GM12878 (cell line): ENCODE results near the gene ASPG. TPM values are rescaled to one million over a fixed set of nuclear protein-coding genes. Genes with fewer than 3 reads are reported as not detected.

Experiments
- ATAC-seq: fragments of 200-7000 bp; cut with Tn5 transposase; 3 replicates; pipeline ENCODE4 v1.9.1; 2020; ENCODE audit warnings: mild to moderate bottlenecking, moderate library complexity
- BruUV-seq: library from RNA; stranded (reverse); fragments of 400-500 nt; replicated peaks from 2 replicates; lab custom pipeline; 2021; lab: Mats Ljungman, UMichigan
- CTCF ChIA-PET: fragments of 300-600 bp; sonication (Branson Sonifier 250); formaldehyde crosslinking; extraction: SDS; loops from one replicate; lab custom pipeline; 2021; ENCODE audit warnings: inconsistent platforms; lab: Yijun Ruan, JAX
- POLR2A ChIA-PET: fragments of 350-600 bp; formaldehyde crosslinking; extraction: SDS; loops from one replicate; lab custom pipeline; 2021; ENCODE audit warnings: inconsistent platforms; lab: Charles Lee
- RAD21 ChIA-PET: fragments of 300-600 bp; sonication (Branson Sonifier 250); formaldehyde crosslinking; loops from one replicate; lab custom pipeline; 2023; ENCODE audit warnings: antibody characterized with exemption; ENCODE audit not compliant: unreplicated experiment; lab: Charles Lee
- SMC1A ChIA-PET: fragments of 300-600 bp; sonication (Branson Sonifier 250); formaldehyde crosslinking; loops from one replicate; lab custom pipeline; 2023; ENCODE audit not compliant: unreplicated experiment, uncharacterized antibody; lab: Charles Lee
- DNase-seq: peaks from one replicate; pipeline ENCODE4 v3.0.0-alpha.2; 2011; ENCODE audit warnings: low read depth, low spot score
- FAIRE-seq: peaks from 3 replicates; lab custom pipeline; 2011; peaks lifted over from hg19 to GRCh38; lab: Jason Lieb, UNC
- H2AFZ ChIP-seq: 2 replicates; pipeline ENCODE4 v1.6.0; 2011; ENCODE audit warnings: low read depth, low read length, control low read depth; ENCODE audit not compliant: control insufficient read depth
- H3K27ac ChIP-seq: 2 replicates; pipeline ENCODE4 v1.5.1; 2011; ENCODE audit warnings: control low read depth; ENCODE audit not compliant: control insufficient read depth, insufficient read depth
- H3K27me3 ChIP-seq, 2 experiments: replicated peaks in 1 of 2; 2 replicates each; pipeline versions ENCODE4 v1.6.0 to v1.6.1; 2011; ENCODE audit warnings: low read length in 1 of 2; ENCODE audit not compliant: control insufficient read depth in 2 of 2, insufficient read depth in 2 of 2
- H3K36me3 ChIP-seq, 2 experiments: 2 replicates each; pipeline ENCODE4 v1.5.1; 2011; ENCODE audit warnings: low read length in 1 of 2; ENCODE audit not compliant: control insufficient read depth in 2 of 2, insufficient read depth in 2 of 2
- H3K4me1 ChIP-seq: 2 replicates; pipeline ENCODE4 v1.6.1; 2011; ENCODE audit warnings: mild to moderate bottlenecking, low read length, moderate library complexity, mixed read lengths; ENCODE audit not compliant: control insufficient read depth, insufficient read depth
- H3K4me2 ChIP-seq: 2 replicates; pipeline ENCODE4 v1.6.0; 2011; ENCODE audit warnings: control low read depth; ENCODE audit not compliant: control insufficient read depth, insufficient read depth
- H3K4me3 ChIP-seq: fragments of 200-600 bp; sonication (generic); 2 replicates; pipeline ENCODE4 v1.5.1; 2016
- H3K79me2 ChIP-seq: 2 replicates; pipeline ENCODE4 v1.6.0; 2011; ENCODE audit warnings: low read length; ENCODE audit not compliant: control insufficient read depth, insufficient read depth
- H3K9ac ChIP-seq: 2 replicates; pipeline ENCODE4 v1.8.0; 2011; ENCODE audit warnings: low read length, control low read depth, mixed read lengths; ENCODE audit not compliant: control insufficient read depth, insufficient read depth
- H3K9me3 ChIP-seq: replicated peaks from 3 replicates; pipeline ENCODE4 v1.5.1; 2011; ENCODE audit warnings: mild to moderate bottlenecking, low read length; ENCODE audit not compliant: control insufficient read depth, insufficient read depth
- H4K20me1 ChIP-seq: 2 replicates; pipeline ENCODE4 v1.6.0; 2011; ENCODE audit not compliant: control insufficient read depth, insufficient read depth
- CBFB ChIP-seq: IDR thresholded peaks from 2 replicates; pipeline ENCODE4 v1.6.1; 2016; ENCODE audit warnings: antibody characterized with exemption, low read depth
- CBX3 ChIP-seq: fragments of 200-600 bp; sonication (generic); IDR thresholded peaks from 2 replicates; pipeline ENCODE4 v1.6.1; 2016; ENCODE audit warnings: low read depth, borderline replicate concordance
- GATAD2B ChIP-seq: fragments of 450-650 bp; conservative IDR thresholded peaks from 2 replicates; pipeline ENCODE4 v1.6.1; 2017; ENCODE audit warnings: low read depth, mild to moderate bottlenecking, moderate library complexity
- RAD21 ChIP-seq: IDR thresholded peaks from 2 replicates; pipeline ENCODE4 v1.6.1; 2011; ENCODE audit warnings: mild to moderate bottlenecking, low read depth, low read length, moderate library complexity; ENCODE audit not compliant: insufficient read depth
- SMAD5 ChIP-seq: IDR thresholded peaks from 2 replicates; pipeline ENCODE4 v1.6.1; 2016; ENCODE audit warnings: antibody characterized with exemption, low read depth
- ZSCAN29 ChIP-seq: fragments of 450-650 bp; IDR thresholded peaks from 2 replicates; pipeline ENCODE4 v1.6.1; 2017; ENCODE audit warnings: mild to moderate bottlenecking, moderate library complexity
- WGBS: methylation state at CpG from one replicate; pipeline ENCODE4 v1.1.6; 2016; ENCODE audit warnings: low lambda C conversion rate; ENCODE audit not compliant: insufficient replicate concordance, insufficient coverage; ENCODE audit errors: missing lambda C conversion rate; 5-methylcytosine and 5-hydroxymethylcytosine counted together
- in situ Hi-C: fragments of 300-500 bp; cut with MboI; formaldehyde crosslinking; loops from 9 replicates; pipeline ENCODE4 v1.14.3; 2018; ENCODE audit warnings: mixed read lengths
- intact Hi-C: fragments of 100-400 bp; cut with micrococcal nuclease; formaldehyde crosslinking; loops from one replicate; pipeline ENCODE4 v1.14.2; 2022; ENCODE audit not compliant: unreplicated experiment
- polyA plus RNA-seq, 11 experiments: library from polyadenylated mRNA; depleted of rRNA in 4 of 11; unstranded in 6 of 11; stranded (reverse) in 5 of 11; fragments of >200 nt; fragmentation: Nextera tagmentation in 4 of 11; fragmentation: Illumina TruSeq in 1 of 11; extraction: Ambion mirVana in 4 of 11; extraction: Trizol in 1 of 11; gene quantifications; 1 replicate in 1 of 11; 2 replicates in 10 of 11; pipeline versions ENCODE4 v1.2.1 to v1.2.3, GENCODE V29; 2011 to 2016; ENCODE audit warnings: inconsistent platforms in 2 of 11, missing spikeins in 2 of 11, low read depth in 1 of 11
- total RNA-seq, 4 experiments: library from RNA; depleted of rRNA in 3 of 4; stranded (reverse); fragments of >200 nt in 3 of 4; fragmentation: Illumina TruSeq in 1 of 4; extraction: Trizol in 1 of 4; gene quantifications; 2 replicates each; pipeline versions ENCODE4 v1.2.1 to v1.2.3, GENCODE V29; 2013 to 2021
- TF ChIP-seq, protein P1 (sequence below): fragments of 450-650 bp; IDR thresholded peaks from 2 replicates; pipeline ENCODE4 v1.6.1; 2016; ENCODE audit warnings: mild to moderate bottlenecking, moderate library complexity, borderline replicate concordance
- TF ChIP-seq, protein P2 (sequence below): fragments of 450-650 bp; IDR thresholded peaks from 2 replicates; pipeline ENCODE4 v1.6.1; 2017; ENCODE audit warnings: mild to moderate bottlenecking, moderate library complexity
- TF ChIP-seq, protein P3 (sequence below): IDR thresholded peaks from 2 replicates; pipeline ENCODE4 v1.6.1; 2011; ENCODE audit warnings: mild to moderate bottlenecking, low read depth, low read length, moderate library complexity; ENCODE audit not compliant: insufficient replicate concordance

ASPG gene
- total and polyA plus RNA-seq, 10 of the 15 experiments (the other 5 are each of a cell fraction or from before 2014, with no cell fraction given) = not detected

DNA sequence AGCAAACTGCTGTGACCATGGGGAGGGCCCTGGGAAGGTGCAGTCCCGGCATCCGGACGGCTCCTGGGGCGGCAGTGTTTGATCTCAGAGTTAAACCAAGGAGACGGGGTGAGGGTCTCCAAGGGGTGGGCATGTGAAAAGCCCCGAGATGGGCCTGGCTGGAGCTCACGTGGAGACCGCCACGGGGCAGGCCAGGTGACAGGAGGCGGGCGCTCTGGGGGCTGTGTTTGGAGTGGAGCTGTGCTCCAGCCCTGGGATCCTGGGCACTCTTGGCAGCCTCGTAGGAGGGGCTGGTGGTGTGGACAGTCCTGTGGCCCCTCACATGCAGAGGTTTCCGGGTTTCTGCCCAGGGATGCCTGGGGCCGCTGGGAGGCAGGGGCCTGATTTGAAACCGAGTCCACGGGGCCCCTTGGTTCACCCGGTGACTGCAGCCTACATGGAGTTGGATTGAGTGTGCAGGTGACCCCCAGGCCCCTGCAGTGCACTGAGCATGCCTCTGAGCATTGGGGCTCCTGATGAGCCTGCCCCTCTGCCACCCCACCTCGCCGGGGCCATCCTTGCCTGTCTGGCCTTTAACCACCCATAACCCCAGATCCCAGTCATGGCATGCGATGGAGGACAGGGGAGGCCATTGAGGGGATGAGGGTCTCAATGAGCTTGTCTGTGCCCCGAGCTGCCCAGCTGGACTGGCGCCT, 61.3 kb downstream of the ASPG start:
- H3K4me3 ChIP-seq = no peak overlapping the region
- WGBS = 23% methylated on average over 22 of the region's 22 CpGs

More for the DNA sequence above, 61.3 kb downstream of the ASPG start:
- ATAC-seq (no peak), DNase-seq (no peak), FAIRE-seq (no peak)
- Histone ChIP-seq H3K27ac (no peak overlapping the region), H3K79me2 (no peaks in the 10 kb centered on the region), H3K27me3 (peaks cover 0 to 1% of the 10 kb centered on the region in 2 experiments; a peak in 1 of 4 replicates), H3K9ac (no peak overlapping the region), H3K36me3 (no peaks in the 10 kb centered on the region), H3K4me2 (no peak overlapping the region), H2AFZ (no peak overlapping the region), H3K9me3 (no peaks in the 10 kb centered on the region), H4K20me1 (no peaks in the 10 kb centered on the region), H3K4me1 (no peaks in the 10 kb centered on the region)
- BruUV-seq = no TSS peak
- ChIA-PET SMC1A (no interaction called here), RAD21 (no interaction called here), POLR2A (no interaction called here), CTCF (interaction anchor here (0.7 kb wide), 1 partner anchor 154 kb away, joined by 3 read pairs; no protein-coding TSS in a partner anchor)
- TF ChIP-seq GATAD2B (no peak), SMAD5 (no peak), RAD21 (no peak), CBFB (no peak), CBX3 (no peak), ZSCAN29 (no peak)
- TF ChIP-seq, protein P1, sequence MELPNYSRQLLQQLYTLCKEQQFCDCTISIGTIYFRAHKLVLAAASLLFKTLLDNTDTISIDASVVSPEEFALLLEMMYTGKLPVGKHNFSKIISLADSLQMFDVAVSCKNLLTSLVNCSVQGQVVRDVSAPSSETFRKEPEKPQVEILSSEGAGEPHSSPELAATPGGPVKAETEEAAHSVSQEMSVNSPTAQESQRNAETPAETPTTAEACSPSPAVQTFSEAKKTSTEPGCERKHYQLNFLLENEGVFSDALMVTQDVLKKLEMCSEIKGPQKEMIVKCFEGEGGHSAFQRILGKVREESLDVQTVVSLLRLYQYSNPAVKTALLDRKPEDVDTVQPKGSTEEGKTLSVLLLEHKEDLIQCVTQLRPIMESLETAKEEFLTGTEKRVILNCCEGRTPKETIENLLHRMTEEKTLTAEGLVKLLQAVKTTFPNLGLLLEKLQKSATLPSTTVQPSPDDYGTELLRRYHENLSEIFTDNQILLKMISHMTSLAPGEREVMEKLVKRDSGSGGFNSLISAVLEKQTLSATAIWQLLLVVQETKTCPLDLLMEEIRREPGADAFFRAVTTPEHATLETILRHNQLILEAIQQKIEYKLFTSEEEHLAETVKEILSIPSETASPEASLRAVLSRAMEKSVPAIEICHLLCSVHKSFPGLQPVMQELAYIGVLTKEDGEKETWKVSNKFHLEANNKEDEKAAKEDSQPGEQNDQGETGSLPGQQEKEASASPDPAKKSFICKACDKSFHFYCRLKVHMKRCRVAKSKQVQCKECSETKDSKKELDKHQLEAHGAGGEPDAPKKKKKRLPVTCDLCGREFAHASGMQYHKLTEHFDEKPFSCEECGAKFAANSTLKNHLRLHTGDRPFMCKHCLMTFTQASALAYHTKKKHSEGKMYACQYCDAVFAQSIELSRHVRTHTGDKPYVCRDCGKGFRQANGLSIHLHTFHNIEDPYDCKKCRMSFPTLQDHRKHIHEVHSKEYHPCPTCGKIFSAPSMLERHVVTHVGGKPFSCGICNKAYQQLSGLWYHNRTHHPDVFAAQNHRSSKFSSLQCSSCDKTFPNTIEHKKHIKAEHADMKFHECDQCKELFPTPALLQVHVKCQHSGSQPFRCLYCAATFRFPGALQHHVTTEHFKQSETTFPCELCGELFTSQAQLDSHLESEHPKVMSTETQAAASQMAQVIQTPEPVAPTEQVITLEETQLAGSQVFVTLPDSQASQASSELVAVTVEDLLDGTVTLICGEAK = no peak
- TF ChIP-seq, protein P2, sequence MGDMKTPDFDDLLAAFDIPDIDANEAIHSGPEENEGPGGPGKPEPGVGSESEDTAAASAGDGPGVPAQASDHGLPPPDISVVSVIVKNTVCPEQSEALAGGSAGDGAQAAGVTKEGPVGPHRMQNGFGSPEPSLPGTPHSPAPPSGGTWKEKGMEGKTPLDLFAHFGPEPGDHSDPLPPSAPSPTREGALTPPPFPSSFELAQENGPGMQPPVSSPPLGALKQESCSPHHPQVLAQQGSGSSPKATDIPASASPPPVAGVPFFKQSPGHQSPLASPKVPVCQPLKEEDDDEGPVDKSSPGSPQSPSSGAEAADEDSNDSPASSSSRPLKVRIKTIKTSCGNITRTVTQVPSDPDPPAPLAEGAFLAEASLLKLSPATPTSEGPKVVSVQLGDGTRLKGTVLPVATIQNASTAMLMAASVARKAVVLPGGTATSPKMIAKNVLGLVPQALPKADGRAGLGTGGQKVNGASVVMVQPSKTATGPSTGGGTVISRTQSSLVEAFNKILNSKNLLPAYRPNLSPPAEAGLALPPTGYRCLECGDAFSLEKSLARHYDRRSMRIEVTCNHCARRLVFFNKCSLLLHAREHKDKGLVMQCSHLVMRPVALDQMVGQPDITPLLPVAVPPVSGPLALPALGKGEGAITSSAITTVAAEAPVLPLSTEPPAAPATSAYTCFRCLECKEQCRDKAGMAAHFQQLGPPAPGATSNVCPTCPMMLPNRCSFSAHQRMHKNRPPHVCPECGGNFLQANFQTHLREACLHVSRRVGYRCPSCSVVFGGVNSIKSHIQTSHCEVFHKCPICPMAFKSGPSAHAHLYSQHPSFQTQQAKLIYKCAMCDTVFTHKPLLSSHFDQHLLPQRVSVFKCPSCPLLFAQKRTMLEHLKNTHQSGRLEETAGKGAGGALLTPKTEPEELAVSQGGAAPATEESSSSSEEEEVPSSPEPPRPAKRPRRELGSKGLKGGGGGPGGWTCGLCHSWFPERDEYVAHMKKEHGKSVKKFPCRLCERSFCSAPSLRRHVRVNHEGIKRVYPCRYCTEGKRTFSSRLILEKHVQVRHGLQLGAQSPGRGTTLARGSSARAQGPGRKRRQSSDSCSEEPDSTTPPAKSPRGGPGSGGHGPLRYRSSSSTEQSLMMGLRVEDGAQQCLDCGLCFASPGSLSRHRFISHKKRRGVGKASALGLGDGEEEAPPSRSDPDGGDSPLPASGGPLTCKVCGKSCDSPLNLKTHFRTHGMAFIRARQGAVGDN = no peak
- TF ChIP-seq, protein P3, sequence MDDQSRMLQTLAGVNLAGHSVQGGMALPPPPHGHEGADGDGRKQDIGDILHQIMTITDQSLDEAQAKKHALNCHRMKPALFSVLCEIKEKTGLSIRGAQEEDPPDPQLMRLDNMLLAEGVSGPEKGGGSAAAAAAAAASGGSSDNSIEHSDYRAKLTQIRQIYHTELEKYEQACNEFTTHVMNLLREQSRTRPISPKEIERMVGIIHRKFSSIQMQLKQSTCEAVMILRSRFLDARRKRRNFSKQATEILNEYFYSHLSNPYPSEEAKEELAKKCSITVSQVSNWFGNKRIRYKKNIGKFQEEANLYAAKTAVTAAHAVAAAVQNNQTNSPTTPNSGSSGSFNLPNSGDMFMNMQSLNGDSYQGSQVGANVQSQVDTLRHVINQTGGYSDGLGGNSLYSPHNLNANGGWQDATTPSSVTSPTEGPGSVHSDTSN = no peak
- intact Hi-C loops = no loop called here
- in situ Hi-C loops = no loop called here
